ENCODE results near the gene PLSCR4.
"Not testable (repeated sequence)": the region's sequence is repeated elsewhere in the genome, so short reads cannot be mapped to it uniquely, and the experiment has no call there.

The PLSCR4 gene

DNA sequence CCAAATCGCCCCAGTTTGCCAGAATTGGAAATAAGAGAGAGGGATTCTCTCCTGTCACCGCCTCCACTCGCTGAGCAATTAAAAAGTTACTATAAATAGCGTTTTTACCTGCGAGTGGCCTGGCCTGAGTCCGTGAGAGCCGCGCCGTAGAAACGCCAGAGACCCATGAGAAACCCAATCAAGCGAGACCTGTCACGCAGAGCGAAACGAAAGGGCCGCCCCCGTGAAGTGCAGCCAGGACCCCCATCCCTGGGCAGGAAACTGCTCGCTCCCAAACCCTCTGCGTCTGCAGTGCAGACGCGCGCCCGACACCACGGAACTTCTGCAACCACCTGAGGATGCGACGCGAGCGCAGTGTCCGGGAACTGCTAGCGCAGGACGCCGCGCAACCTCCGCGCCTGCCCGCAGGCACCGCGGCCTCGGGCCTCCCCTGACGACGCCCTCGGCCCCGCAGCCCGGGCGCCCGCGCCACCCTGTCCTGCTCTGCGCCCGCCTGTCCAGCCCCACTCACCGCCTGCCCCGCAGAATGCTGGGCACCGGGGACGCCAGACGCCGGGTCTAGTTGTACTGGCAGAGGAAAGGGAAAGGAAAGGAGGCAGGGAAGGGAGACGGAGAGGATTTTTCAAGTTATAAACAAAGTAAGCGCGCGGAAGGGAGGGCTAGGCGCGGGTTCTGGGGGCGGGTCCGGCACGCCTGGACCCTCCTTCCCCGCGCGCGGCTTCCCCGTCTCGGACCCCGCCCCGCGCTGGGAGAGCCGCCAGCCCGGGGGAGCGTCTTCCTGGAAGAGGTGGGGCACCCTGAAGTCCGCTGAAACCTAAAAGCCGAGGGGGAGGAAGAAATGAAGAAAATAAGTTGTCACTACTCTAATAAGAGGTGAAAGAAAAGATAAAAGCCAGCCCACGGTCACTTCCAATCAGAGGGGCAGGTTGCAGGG is at the start of gene PLSCR4:
PLSCR4 (minus strand) TSS at position 657 of the 934 bp plus-strand sequence. CDS start 29,034 bp downstream, outside the sequence.
- DNase-seq (ENCODE audit: low spot score): peak; percentile 45

DNA sequence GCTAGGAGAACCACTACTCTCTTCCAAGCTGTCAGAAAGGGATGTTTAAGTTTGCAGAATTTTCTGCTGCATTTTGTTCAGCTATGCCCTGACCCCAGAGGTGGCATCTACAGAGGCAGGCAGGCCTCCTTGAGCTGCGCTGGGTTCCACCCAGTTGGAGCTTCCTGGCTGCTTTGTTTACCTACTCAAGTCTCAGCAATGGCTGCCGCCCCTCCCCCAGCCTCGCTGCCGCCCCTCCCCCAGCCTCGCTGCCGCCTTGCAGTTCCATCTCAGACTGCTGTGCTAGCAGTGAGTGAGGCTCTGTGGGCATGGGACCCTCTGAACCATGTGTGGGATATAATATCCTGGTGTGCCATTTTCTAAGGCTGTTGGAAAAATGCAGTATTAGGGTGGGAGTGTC is 42.5 kb upstream of the PLSCR4 start:
- not testable (repeated sequence) for DNase-seq (ENCODE audit: low spot score)

GRCh38 chr3:146283781-146284445 is 33.0 kb upstream of the PLSCR4 start:
- no peak for DNase-seq (ENCODE audit: low spot score)

DNA sequence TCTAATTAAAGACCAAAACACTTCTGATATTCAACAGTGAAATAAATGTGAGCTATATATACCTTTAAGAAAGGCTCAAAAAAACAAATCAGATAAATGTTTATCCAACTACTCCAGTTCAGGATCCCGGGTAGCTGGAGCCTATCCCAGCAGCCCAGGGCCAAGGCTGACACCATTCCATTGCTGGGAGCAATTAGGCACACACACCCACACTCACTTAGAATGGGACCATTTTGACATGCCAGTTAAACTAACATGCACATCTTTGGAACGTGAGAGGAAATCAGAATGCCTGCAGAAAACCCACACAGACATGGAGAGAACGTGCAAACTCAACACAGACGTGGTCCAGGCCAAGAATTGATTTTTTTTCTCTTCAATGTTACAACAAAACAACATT is 30.0 kb upstream of the PLSCR4 start:
- DNase-seq (ENCODE audit: low spot score): peak; percentile 10

DNA sequence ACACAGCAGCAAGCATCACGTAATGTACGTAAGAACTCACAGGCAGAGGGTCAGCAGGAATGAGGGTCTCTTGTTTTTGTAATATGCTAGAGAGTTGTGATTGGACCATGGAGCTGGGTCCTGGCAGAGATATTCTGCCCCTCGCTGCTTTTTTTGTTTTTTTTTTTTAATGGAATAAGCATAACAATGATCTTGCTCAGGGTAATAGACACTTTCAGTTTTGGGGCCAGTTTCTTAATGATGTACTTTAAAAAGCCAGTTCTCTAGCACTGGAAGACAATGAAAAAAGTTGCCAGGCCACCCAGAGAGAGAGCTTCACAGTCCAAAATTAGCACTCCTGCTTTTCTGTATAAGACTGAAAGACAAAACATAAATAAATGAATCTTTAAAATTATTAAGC is 29.0 kb upstream of the PLSCR4 start:
- DNase-seq (ENCODE audit: low spot score): no peak

DNA sequence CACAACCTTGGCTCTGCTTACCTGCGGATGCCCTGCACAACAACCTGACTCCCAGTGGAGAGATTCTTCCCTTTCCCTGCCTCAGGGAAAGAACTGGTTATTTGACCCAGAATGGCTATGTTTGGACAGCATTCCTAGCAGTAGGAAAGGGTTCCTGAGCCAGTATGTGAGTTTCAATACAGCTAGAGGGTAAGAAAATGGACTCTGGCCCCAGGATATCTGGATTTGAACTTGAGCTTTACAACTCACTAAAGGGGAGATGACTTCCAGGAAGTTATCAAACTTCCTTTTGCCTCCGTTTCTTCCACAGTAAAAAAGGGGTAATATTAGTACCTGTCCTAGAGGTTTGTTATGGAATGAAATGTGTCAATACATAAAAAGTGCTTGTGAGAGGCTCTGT is 28.1 kb upstream of the PLSCR4 start:
- DNase-seq (ENCODE audit: low spot score): no peak

- DNase-seq (ENCODE audit: low spot score): no peak
Measured at GRCh38 chr3:146277953-146278631, 27.2 kb upstream of the PLSCR4 start.

DNA sequence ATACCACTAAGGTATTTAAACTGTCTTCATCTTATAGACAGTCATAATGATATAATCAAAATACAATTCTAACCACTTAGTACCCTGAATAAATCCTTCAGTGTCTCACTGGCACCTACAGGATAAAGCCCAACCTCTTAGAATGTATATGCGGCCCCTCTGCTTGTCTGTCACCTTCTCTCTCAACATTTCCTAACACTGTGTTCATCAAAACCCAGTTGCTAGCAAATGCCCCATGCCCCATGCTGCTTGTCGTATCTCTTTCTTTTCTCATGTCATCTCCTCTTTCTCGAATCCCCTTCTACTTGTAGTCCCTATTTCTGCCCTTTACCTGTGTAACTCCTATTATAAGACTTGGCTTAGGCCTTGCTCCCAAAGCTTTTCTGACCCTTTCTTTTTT is 24.6 kb upstream of the PLSCR4 start:
- no peak for DNase-seq (ENCODE audit: low spot score)

- no peak for DNase-seq (ENCODE audit: low spot score)
Measured at GRCh38 chr3:146274833-146275232, 23.9 kb upstream of the PLSCR4 start.

GRCh38 chr3:146273721-146274407 is 23.0 kb upstream of the PLSCR4 start:
- DNase-seq (ENCODE audit: low spot score): no peak

DNA sequence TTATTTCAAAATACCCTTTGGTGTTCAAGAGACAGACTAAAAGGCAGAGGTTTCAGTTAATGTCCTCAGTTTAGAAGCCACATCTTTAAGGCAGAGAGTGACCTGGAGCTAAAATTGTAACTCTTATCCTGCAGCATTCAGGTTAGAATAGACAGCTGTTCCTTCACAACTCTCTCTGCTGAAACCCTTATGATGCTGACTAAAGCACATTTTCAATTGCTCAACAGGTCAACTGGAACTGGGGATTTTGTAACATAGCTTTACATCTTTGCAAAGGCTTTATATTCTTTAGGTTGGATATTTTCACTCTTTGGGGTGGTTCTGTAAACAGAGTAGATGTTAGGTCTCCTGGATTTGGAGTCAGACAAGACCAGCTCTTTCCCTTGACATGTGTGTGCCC is 20.3 kb upstream of the PLSCR4 start:
- no peak for DNase-seq (ENCODE audit: low spot score)

DNA sequence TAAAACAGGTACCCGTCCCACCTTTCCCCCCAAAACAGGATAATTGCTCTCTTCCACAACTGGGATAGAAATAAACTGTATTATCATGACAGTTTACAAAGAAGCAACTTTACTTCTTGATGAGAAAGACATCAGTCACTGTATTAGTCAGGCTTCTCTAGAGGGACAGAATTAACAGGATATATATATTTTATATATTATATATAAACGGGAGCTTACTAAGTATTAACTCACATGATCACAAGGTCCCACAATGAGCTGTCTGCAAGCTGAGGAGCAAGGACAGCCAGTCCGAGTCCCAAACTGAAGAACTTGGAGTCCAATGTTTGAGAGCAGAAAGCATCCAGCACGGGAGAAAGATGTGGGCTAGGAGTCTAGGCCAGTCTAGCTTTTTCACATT is 18.4 kb upstream of the PLSCR4 start:
- no peak for DNase-seq (ENCODE audit: low spot score)

DNA sequence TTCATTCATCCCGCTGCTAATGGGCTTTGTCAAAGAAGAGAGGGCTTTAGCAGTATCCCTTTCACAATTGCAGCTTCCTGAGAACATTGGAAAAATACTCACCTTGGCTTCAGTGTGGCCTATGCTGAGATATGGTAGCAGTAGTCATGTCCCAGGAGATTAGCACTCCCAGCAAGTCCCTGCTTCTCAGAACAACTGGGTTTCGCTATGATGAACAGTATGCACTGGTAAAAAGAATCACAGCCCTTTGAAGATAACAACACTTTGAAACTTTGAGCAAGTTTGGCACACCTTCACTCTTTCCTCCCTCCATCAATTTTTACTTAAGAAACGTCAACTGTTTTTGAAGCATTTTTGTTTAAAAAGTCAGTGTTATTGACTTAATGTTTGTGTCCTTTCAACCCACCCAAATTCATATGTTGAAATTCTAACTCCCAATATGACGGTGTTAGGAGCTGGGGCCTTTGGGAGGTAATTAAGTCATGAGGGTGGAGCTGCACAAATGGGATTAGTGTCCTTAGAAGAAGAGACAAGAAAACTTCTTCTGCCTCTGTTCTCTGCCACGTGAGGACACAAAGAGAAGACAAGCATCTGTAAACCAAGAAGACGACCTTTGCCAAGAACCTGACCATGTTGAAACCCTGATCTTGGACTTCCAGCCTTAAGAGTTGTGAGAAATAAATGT is 17.8 kb upstream of the PLSCR4 start:
- DNase-seq (ENCODE audit: low spot score): no peak

DNA sequence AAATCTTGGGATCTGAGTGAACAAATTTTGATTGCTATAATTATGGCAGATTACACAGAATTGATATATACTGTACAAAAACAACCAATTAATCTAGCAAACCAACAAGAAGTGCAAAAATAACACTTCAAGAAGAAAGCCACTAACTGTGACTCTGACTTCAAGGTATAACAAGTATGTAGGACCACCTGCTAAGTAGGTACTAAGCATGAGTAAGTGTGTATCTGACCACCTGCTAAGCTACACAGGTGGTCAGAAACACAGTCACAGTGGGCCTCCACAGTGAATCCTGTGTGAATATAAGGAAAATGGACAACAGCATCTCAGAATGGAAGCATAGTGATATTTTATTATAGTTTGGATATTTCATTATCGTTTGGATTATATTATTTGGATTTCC is 14.8 kb upstream of the PLSCR4 start:
- DNase-seq (ENCODE audit: low spot score): no peak

DNA sequence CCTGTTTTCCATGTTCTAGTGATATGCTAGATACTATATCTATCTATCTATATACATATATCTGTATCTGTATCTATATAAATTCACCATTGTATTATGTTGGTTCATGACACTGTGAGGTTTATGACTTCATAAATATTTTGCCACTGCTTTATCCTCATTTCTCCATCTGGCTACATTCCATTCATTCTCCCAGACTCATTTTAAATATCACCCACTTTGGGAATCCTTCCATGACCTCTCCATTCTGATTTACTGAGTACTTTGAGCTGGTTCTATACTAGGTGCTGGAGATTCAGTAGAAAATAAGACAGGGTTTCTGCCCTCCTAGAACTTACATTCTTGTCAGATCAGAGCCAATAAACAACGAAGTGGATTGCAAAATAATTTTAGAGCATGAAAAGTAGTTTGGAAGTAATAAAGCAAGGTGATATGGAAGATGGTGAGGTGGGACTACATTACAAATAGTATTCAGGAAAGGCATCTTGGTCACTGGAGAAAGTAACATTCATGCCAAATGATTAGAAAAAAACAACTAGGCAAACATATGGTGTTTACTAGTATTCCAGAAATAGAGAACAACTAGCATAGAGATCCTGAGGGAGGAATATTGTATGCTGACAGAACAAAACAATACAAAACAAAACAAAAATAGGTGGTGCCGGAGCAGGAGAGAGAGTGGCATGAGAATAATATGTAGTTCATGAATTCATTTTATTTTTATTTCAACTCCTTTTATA is 11.6 kb upstream of the PLSCR4 start:
- DNase-seq (ENCODE audit: low spot score): no peak

GRCh38 chr3:146259880-146260589 is 9.1 kb upstream of the PLSCR4 start:
- no peak for DNase-seq (ENCODE audit: low spot score)

GRCh38 chr3:146256851-146257486 is 6.1 kb upstream of the PLSCR4 start:
- DNase-seq (ENCODE audit: low spot score): no peak

DNA sequence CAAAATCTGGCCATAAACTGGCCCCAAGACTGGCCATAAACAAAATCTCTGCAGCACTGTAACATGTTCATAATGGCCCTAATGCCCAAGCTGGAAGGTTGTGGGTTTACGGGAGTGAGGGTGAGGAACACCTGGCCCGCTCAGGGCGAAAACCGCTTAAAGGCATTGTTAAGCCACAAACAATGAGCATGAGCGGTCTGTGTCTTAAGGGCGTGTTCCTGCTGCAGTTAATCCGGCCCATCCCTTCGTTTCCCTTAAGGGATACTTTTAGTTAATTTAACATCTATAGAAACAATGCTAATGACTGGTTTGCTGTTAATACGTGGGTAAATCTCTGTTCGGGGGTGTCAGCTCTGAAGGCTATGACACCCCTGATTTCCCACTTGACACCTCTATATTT is 1.5 kb upstream of the PLSCR4 start:
- not testable (repeated sequence) for DNase-seq (ENCODE audit: low spot score)

GRCh38 chr3:146249921-146250320 is 984 bp downstream of the PLSCR4 start:
- no peak for DNase-seq (ENCODE audit: low spot score)

- DNase-seq (ENCODE audit: low spot score): no peak
Measured at GRCh38 chr3:146247911-146248310, 3.0 kb downstream of the PLSCR4 start.
